GM12878 (cell line): ENCODE results near the gene GH2. TPM values are rescaled to one million over a fixed set of nuclear protein-coding genes. Genes with fewer than 3 reads are reported as not detected.

ENCODE experiments used
- ATF7 ChIP-seq: fragments of 450-650 bp; IDR thresholded peaks from 2 replicates; pipeline ENCODE4 v1.6.1; 2016; ENCODE audit warnings: low read depth, mild to moderate bottlenecking
- BACH1 ChIP-seq: fragments of 450-650 bp; IDR thresholded peaks from 2 replicates; pipeline ENCODE4 v1.6.1; 2017; ENCODE audit warnings: mild to moderate bottlenecking, borderline replicate concordance
- BCL11A ChIP-seq: IDR thresholded peaks from 2 replicates; pipeline ENCODE4 v1.6.1; 2011; ENCODE audit warnings: low read depth, low read length
- BRCA1 ChIP-seq: IDR thresholded peaks from 2 replicates; pipeline ENCODE4 v1.6.1; 2011; ENCODE audit warnings: low read depth, low read length, improper control_type of control experiment
- ETV6 ChIP-seq, 2 experiments: fragments of 450-650 bp in 1 of 2; IDR thresholded peaks in 1 of 2; conservative IDR thresholded peaks in 1 of 2; 2 replicates each; pipeline ENCODE4 v1.6.1; 2014; ENCODE audit warnings: antibody characterized with exemption in 1 of 2, borderline replicate concordance in 1 of 2, low read depth in 1 of 2, mild to moderate bottlenecking in 1 of 2, moderate library complexity in 1 of 2
- FOS ChIP-seq: IDR thresholded peaks from 3 replicates; pipeline ENCODE4 v1.6.1; 2011; ENCODE audit warnings: borderline replicate concordance; ENCODE audit not compliant: insufficient read length; ENCODE audit errors: extremely low read depth
- IKZF1 ChIP-seq: fragments of 450-650 bp; conservative IDR thresholded peaks from 2 replicates; pipeline ENCODE4 v1.6.1; 2017; ENCODE audit warnings: antibody characterized with exemption, mild to moderate bottlenecking
- POLR2A ChIP-seq: IDR thresholded peaks from 2 replicates; pipeline ENCODE4 v1.6.1; 2011; ENCODE audit warnings: low read depth, mild to moderate bottlenecking, low read length
- RCOR1 ChIP-seq: conservative IDR thresholded peaks from 2 replicates; pipeline ENCODE4 v1.6.1; 2012; ENCODE audit warnings: low read depth, low read length, improper control_type of control experiment
- SMAD5 ChIP-seq: IDR thresholded peaks from 2 replicates; pipeline ENCODE4 v1.6.1; 2016; ENCODE audit warnings: antibody characterized with exemption, low read depth
- SREBF1 ChIP-seq: IDR thresholded peaks from 2 replicates; pipeline ENCODE4 v1.6.1; 2012; ENCODE audit warnings: mild to moderate bottlenecking, low read length
- SUZ12 ChIP-seq: fragments of 200-600 bp; sonication (generic); IDR thresholded peaks from one replicate; pipeline ENCODE4 v1.6.1; 2018; ENCODE audit warnings: antibody characterized with exemption, mild to moderate bottlenecking; ENCODE audit not compliant: unreplicated experiment
- TCF12 ChIP-seq: IDR thresholded peaks from 2 replicates; pipeline ENCODE4 v1.6.1; 2011; ENCODE audit warnings: low read depth, mild to moderate bottlenecking, low read length
- ZBED1 ChIP-seq: IDR thresholded peaks from 2 replicates; pipeline ENCODE4 v1.6.1; 2016; ENCODE audit warnings: borderline replicate concordance
- polyA plus RNA-seq, 11 experiments: library from polyadenylated mRNA; depleted of rRNA in 4 of 11; unstranded in 6 of 11; stranded (reverse) in 5 of 11; fragments of >200 nt; fragmentation: Nextera tagmentation in 4 of 11; fragmentation: Illumina TruSeq in 1 of 11; extraction: Ambion mirVana in 4 of 11; extraction: Trizol in 1 of 11; gene quantifications; 1 replicate in 1 of 11; 2 replicates in 10 of 11; pipeline versions ENCODE4 v1.2.1 to v1.2.3, GENCODE V29; 2011 to 2016; ENCODE audit warnings: inconsistent platforms in 2 of 11, missing spikeins in 2 of 11, low read depth in 1 of 11
- total RNA-seq, 4 experiments: library from RNA; depleted of rRNA in 3 of 4; stranded (reverse); fragments of >200 nt in 3 of 4; fragmentation: Illumina TruSeq in 1 of 4; extraction: Trizol in 1 of 4; gene quantifications; 2 replicates each; pipeline versions ENCODE4 v1.2.1 to v1.2.3, GENCODE V29; 2013 to 2021
- TF ChIP-seq, protein P1 (sequence below): fragments of 150-350 bp; IDR thresholded peaks from 2 replicates; pipeline ENCODE4 v1.6.1; 2014; ENCODE audit warnings: mild to moderate bottlenecking, low read depth, low read length
- TF ChIP-seq, protein P2 (sequence below): IDR thresholded peaks from 2 replicates; pipeline ENCODE4 v1.6.1; 2011; ENCODE audit warnings: low read depth, mild to moderate bottlenecking, low read length, moderate library complexity, borderline replicate concordance; ENCODE audit errors: extremely low read depth
- TF ChIP-seq, protein P3 (sequence below): fragments of 450-650 bp; formaldehyde crosslinking; IDR thresholded peaks from 2 replicates; pipeline ENCODE4 v1.4.0; 2020; ENCODE audit warnings: mild to moderate bottlenecking, moderate library complexity
- TF ChIP-seq, protein P4 (sequence below): fragments of 450-650 bp; IDR thresholded peaks from 2 replicates; pipeline ENCODE4 v1.6.1; 2017; ENCODE audit warnings: mild to moderate bottlenecking, moderate library complexity

Gene GH2
- total and polyA plus RNA-seq, 10 of the 15 experiments (the other 5 are each of a cell fraction or from before 2014, with no cell fraction given) = not detected

DNA sequence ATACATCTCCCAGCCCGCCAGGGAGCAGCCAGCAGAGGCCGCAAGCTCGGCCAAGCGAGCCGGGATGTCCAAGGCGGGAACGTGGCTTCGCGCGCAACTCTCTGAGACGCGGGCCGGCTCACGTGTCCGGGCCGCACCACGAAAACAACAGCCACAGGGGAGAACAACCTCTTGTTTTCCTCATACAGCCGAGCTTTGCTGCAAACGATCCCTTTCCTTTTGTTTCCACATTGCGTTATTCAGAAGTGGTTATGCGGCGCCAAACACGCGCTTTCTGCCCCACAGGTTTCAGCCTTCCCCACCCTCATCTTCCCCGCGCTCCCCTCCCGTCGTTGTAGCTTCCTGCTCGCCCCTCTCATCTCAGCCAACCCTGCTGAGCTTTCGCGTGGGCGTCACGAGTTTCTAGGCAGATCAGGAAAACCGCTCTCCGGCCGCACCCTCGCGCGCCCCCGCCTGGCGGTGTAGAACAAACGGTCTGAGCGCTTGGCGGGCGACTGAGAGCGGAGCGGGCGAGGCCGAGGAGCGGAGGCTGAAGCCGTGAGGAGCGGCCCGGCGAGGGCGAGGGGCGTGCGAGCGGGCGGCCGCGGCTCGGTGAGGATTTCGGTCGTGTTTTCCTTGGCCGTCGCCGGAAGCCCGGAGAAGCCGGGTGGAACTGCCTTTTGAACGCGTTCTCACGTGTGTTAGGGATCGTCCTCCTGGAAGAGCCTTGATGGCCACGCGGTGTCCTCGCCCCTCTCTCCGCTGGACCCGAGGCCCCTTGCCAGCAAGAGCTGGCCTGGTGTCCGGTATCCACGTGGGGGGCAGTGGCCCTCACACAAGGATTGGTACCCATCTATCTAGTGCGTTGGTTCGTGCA lies 32.7 kb downstream of the GH2 start (continued):
- TF ChIP-seq, protein P1, sequence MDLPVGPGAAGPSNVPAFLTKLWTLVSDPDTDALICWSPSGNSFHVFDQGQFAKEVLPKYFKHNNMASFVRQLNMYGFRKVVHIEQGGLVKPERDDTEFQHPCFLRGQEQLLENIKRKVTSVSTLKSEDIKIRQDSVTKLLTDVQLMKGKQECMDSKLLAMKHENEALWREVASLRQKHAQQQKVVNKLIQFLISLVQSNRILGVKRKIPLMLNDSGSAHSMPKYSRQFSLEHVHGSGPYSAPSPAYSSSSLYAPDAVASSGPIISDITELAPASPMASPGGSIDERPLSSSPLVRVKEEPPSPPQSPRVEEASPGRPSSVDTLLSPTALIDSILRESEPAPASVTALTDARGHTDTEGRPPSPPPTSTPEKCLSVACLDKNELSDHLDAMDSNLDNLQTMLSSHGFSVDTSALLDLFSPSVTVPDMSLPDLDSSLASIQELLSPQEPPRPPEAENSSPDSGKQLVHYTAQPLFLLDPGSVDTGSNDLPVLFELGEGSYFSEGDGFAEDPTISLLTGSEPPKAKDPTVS = no peak
- no peak for TF ChIP-seq RCOR1
- TF ChIP-seq FOS = no peak
- 0 out of 2 replicates have a peak, but pooled peaks have one; percentile 36 for TF ChIP-seq POLR2A
- TF ChIP-seq, protein P2, sequence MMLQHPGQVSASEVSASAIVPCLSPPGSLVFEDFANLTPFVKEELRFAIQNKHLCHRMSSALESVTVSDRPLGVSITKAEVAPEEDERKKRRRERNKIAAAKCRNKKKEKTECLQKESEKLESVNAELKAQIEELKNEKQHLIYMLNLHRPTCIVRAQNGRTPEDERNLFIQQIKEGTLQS = 0 out of 2 replicates have a peak, but pooled peaks have one; percentile 8
- TF ChIP-seq BACH1 = 0 out of 2 replicates have a peak, but pooled peaks have one; percentile 24
- TF ChIP-seq, protein P3, sequence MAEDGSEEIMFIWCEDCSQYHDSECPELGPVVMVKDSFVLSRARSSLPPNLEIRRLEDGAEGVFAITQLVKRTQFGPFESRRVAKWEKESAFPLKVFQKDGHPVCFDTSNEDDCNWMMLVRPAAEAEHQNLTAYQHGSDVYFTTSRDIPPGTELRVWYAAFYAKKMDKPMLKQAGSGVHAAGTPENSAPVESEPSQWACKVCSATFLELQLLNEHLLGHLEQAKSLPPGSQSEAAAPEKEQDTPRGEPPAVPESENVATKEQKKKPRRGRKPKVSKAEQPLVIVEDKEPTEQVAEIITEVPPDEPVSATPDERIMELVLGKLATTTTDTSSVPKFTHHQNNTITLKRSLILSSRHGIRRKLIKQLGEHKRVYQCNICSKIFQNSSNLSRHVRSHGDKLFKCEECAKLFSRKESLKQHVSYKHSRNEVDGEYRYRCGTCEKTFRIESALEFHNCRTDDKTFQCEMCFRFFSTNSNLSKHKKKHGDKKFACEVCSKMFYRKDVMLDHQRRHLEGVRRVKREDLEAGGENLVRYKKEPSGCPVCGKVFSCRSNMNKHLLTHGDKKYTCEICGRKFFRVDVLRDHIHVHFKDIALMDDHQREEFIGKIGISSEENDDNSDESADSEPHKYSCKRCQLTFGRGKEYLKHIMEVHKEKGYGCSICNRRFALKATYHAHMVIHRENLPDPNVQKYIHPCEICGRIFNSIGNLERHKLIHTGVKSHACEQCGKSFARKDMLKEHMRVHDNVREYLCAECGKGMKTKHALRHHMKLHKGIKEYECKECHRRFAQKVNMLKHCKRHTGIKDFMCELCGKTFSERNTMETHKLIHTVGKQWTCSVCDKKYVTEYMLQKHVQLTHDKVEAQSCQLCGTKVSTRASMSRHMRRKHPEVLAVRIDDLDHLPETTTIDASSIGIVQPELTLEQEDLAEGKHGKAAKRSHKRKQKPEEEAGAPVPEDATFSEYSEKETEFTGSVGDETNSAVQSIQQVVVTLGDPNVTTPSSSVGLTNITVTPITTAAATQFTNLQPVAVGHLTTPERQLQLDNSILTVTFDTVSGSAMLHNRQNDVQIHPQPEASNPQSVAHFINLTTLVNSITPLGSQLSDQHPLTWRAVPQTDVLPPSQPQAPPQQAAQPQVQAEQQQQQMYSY (CRISPR knock-in tag) = no peak
- TF ChIP-seq ZBED1 = no peak
- no peak for TF ChIP-seq TCF12
- TF ChIP-seq BCL11A = no peak
- TF ChIP-seq ATF7 = peak; percentile 99
- TF ChIP-seq, protein P4, sequence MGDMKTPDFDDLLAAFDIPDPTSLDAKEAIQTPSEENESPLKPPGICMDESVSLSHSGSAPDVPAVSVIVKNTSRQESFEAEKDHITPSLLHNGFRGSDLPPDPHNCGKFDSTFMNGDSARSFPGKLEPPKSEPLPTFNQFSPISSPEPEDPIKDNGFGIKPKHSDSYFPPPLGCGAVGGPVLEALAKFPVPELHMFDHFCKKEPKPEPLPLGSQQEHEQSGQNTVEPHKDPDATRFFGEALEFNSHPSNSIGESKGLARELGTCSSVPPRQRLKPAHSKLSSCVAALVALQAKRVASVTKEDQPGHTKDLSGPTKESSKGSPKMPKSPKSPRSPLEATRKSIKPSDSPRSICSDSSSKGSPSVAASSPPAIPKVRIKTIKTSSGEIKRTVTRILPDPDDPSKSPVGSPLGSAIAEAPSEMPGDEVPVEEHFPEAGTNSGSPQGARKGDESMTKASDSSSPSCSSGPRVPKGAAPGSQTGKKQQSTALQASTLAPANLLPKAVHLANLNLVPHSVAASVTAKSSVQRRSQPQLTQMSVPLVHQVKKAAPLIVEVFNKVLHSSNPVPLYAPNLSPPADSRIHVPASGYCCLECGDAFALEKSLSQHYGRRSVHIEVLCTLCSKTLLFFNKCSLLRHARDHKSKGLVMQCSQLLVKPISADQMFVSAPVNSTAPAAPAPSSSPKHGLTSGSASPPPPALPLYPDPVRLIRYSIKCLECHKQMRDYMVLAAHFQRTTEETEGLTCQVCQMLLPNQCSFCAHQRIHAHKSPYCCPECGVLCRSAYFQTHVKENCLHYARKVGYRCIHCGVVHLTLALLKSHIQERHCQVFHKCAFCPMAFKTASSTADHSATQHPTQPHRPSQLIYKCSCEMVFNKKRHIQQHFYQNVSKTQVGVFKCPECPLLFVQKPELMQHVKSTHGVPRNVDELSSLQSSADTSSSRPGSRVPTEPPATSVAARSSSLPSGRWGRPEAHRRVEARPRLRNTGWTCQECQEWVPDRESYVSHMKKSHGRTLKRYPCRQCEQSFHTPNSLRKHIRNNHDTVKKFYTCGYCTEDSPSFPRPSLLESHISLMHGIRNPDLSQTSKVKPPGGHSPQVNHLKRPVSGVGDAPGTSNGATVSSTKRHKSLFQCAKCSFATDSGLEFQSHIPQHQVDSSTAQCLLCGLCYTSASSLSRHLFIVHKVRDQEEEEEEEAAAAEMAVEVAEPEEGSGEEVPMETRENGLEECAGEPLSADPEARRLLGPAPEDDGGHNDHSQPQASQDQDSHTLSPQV = no peak
- TF ChIP-seq IKZF1 = peak; percentile 46; the same call in 1 of the 2 replicates
- no peak for TF ChIP-seq ETV6 (conservative IDR thresholded peaks at IDR 0.05 in 1 of 2, IDR thresholded peaks at IDR 0.05 in 1 of 2; ENCODE audit: borderline replicate concordance in 1 of 2, low read depth in 1 of 2)
- no peak for TF ChIP-seq BRCA1
- TF ChIP-seq SREBF1 = peak; percentile 97
- TF ChIP-seq SUZ12 = no peak
- no peak for TF ChIP-seq SMAD5
